Stimulated activated CD4-positive, alpha-beta T cell treated with anti-CD3 and anti-CD28 coated beads, Interleukin-2, amount 100 ng/mL, for 4 hours (primary cell): ENCODE measurements around the gene ATP6AP2.

Experiments used
- DNase-seq: peaks from one replicate; pipeline ENCODE4 v3.0.0-alpha.2; 2020; ENCODE audit warnings: low read depth

The ATP6AP2 gene, protein sequence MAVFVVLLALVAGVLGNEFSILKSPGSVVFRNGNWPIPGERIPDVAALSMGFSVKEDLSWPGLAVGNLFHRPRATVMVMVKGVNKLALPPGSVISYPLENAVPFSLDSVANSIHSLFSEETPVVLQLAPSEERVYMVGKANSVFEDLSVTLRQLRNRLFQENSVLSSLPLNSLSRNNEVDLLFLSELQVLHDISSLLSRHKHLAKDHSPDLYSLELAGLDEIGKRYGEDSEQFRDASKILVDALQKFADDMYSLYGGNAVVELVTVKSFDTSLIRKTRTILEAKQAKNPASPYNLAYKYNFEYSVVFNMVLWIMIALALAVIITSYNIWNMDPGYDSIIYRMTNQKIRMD

DNA sequence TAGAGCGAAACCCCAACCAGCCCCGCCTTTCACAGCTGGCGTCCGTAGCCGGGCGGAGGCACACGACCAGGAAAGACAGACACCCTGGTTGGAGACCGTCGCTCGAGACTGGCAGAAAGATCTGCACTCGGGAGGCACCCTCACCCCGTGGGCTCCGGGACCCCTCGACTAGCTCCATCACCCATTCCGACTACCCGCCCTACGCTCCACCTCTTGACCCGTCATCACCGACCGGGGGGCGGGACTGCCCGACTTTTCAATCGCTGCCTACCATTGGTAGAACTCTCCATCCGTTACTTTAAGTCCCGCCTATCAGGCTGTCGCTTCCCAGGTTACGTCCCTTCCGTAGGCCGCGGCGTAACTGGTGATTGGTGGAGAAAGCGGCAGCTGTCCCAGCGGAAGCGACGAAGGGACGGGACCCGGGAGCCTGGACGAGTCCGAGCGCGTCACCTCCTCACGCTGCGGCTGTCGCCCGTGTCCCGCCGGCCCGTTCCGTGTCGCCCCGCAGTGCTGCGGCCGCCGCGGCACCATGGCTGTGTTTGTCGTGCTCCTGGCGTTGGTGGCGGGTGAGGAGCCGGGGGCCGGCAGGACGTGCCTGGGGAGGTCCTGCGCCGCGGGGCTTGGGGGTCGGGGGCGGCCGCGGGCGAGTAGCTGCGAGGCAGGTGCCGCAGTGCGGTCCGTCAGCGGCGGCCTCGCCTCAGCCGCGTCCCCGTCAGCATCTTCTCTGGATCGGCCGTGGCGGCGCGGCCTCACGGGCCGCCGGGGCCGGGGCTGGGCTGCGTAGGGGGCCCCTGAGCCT is at the start of gene ATP6AP2:
ATP6AP2 (plus strand) TSS at position 434 of the 799 bp plus-strand sequence; CDS start at position 530, 96 bp downstream.
- peak; percentile 81 for DNase-seq

DNA sequence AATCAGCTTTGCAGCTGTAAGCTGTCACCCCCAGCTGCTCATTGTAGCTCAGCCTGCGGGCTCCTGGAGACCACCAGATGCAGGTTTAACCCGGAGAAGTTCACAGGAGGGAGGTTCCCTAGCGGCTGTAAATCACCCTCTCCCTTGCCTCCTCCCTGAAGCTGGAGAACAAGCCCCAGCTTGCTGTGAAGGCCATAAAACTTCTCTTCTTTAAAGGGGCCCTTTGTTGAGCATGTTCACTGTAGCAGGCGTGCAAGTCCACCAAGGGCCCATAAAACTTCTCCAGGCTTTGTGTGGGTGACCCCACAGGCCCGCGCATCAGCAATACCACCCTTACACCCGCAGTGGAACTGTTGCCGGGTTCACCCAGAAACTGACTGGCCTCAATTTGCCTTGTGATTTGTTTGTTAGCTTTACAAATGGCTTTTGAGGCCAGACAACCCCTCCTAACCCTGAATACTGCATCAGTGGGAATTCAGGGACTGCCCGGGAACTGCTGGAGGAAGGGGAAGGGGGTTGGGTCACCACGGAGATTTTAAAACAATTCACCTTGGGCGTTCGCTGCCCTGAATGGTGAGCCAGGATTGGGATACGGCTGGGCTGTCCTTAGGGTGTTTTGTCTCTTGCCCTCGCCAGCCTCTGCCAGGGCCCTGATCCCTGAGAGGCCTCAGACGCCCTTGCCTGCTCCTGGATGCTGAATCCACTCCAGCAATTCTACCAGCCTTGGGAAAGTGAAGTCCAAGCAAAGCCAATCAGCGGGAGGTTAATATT is 49.5 kb upstream of the ATP6AP2 start:
- DNase-seq = no peak

DNA sequence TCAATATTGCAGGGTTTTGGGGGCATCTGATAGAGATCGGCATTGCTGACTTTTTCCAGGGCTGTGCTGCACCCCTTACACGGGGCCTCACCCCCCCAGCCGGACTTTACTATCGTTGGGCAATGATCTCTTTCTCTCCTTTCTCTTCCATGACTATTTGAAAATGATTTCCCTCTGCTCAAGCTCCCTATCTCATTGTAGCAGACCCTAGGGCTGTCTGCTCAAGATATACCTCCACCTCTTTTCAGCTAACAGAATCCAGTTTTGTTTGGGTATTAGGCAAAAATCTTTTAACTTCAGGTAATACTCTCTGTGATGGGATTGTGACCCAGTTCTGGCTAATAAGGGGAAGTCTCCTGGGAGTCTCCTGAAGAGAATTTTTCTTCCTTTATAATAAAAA is 43.5 kb upstream of the ATP6AP2 start:
- no peak for DNase-seq

DNA sequence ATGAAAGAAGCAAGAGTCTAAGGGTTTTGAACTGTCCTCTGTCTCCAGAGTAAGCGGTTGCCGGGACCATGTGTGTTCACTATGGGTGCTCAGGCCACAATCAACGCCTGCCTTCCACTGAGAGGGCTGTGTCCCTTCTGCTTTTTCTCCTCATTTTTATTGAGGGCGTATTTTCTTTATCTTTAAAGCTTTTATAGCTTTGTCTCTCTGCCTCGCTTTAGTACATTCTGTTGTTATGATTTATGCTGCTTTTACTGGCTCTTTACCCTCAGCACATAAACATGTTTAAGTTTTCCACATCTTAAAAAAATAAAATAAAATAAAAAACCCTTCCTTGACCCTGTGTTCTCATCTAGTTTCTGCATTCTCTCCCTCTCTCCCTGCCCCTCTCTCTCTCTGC is 42.4 kb upstream of the ATP6AP2 start:
- no peak for DNase-seq

DNA sequence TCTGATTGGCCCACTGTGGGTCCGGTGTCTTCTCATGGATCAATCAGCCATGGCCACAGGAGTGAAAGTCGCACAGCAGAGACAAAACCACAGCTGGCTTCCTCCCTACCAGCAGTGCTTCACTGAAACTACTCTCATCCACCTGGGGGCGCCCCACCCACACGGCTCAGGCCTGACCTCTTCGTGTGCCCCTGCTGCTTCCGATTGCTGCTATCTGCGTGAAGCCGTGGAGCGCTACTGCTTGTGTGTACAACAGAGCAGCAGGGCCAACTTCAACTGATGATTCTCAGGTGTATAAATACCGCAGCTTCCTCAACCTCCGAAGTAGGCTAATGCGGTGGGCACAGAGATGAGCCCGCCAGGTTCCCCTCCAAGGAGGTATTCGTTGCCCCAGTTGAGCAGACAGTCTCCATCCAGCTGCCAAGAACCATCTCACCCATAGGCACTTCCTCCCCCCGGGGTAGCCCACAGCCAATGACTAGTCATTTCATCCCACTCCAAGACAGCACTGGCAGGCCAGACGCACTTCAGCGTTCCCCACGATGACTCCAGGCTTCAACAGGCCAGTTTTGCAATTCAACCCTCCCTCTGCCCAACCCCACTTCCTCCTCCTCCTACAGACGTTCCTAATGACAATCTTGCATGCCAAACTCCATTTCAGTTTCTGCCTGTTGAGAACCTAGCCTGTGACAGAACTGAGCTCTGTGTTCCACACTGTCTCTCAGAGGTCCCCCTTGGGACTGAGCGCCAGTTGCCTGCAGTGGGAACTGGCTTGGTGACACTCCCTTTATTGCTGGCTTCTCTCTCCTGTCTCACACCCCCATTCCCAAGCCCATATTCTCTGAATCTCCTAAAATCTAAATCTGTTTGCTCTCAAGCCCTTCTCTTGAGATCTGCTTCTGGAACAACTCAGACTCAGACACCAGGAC is 41.3 kb upstream of the ATP6AP2 start:
- DNase-seq = peak; percentile 37

DNA sequence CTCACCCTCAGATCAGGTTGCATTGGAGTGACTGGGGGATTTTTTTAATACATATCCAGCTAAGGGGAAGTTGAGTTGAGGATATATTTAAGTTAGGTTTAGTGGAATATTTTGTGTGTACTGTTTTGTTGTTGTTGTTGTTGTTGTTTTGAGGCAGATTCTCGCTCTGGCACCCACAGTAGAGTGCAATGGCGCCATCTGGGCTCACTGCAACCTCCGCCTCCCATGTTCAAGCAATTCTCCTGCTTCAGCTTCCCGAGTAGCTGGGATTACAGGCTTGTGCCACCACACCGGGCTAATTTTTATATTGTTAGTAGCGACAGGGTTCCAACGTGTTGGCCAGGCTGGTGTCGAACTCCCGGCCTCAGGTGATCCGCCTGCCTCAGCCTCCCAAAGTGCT is 38.6 kb upstream of the ATP6AP2 start:
- DNase-seq = no peak

DNA sequence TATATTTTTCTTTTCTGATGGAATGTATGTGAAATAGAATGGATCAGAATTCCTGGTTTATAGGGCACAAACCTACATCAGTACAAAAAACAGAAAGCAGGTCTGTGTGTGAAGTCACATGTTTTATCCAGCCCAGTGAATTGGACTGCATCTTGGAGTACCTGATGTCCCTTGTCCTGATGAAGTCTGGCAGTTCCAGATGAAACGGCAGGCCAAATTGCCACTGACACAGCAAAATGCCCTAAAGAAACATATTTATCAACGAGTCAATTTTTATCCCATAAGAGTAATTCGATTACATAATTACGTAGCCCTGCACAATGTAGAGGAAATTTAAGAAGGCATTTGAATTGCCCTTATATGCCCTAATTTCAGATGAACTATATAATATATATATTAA is 37.8 kb upstream of the ATP6AP2 start:
- DNase-seq = no peak

DNA sequence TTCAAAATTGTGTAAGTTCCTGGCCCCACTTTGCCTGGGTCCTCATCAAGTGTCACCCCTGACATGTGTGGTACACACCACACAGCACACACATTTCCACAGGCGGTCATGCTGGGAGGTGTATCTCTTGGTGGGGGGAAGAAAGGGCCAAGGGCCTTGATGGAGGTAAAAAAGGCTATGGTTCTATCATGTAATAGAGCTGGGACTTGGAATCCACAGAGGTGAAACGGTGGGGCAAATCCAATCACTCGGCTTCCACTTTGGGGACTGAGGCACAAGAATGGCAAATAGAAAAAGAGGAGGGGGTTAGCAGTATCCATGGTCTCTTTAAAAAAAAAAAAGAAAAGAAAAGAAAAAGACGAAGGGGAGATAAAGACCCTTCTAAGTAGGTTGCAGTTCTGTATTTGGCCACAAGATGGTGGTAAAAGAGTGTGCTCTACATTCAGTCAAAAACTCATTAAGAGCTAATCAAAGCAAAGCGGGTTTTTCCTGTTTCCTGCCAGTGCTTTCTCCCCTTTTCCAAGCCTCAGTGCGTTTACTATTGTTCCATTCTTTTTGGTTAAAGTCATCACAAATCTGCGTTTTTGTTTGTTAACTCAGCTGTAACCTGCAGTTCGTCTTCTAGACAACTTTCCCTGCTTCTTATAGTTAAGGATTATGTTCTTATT is 37.0 kb upstream of the ATP6AP2 start:
- no peak for DNase-seq

DNA sequence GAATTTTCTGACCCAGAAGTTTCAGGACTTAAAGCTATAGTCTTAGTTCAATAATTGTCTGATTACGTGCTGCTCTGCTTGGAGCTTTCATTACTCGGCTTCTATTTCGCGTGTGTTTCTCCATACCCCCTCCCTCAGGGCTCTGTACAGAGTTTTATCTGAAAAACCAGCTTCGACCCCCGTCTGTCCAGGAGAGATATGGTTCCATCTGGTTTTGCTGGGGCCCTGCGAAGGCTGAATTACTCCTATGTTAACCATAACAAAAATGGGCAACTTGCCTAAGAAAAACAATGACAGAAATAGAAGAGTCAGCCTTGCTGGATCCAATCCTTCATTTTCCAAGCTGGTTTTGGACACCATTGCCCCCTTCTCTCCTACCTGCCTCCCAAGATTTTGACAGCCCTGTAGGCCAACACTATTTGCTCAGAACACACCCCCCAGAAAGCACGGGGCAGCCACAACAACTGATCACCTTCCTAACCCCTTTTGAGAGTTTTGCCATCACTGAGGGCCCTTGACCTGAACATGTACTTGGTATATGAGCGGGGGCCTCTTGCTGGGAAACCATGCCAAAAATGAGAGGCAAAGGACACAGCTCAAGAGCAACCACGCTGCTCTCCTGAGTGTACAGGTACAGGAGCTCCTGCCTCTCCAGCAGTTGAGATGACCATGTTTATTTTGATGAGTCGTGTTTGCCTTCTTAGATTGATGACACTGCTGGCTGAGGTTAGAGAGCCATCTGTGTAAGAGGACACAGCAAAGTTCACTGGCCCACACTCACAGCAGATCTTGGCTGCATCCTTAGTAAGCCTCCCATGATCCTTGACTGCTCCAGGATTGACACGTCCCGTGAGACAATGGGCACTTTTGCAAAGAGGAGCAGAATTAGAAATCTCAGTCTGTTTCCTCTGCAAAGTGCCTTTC is 36.2 kb upstream of the ATP6AP2 start:
- no peak for DNase-seq

DNA sequence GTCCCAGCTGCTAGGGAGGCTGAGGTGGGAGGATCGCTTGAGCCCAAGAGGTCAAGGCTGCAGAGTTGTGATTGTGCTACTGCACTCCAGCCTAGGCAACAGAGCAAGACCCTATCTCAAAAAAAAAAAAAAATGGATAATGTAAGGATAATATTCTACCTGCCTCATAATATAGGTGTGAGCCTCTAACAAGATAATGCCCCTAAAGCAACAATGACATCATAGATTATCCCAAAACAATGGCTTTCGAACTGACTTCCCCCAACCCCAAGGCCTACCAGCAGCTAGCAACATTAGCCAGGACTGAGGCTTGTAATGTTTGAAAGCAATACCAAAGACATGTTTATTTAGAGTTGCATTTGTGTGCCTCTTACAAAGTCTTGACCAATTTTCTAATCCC is 33.9 kb upstream of the ATP6AP2 start:
- DNase-seq = no peak

DNA sequence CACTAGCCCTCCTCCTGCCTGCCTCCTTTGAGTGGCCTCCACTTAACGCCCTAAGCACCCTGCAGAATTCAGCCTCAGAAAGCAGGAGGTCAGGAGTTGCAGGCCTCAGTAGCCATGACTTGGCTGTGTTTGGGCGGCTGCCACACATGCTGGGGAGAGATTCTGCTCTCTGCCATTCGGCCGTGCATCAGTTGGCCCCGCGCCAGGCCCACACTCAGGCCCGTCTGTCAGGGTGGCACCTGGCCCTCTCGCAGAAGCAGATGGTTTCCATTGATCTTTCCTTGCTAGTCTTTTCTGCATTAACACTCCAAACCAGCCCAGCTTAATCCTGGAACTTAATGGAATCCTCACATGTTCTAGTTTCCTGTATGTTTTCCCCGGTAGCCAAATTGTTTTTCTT is 30.7 kb upstream of the ATP6AP2 start:
- no peak for DNase-seq

DNA sequence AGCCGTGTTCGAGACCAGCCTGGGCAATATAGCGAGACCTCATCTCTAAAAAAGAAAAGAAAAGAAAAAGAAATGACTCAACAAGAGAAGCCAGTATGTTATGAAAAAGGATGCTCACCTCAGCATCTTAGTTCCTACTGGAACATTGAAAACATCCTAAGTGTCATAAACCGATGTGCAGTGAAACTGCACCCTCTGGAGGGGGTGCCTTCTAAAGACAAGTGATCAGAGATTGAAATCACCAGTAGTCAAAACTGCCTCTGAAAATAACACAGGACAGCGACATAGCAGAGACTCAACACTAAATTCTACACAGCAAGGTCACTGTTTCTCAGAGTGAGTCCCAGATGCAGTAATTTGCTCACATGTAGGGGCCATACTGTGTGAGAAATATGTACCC is 28.0 kb upstream of the ATP6AP2 start:
- DNase-seq = no peak

DNA sequence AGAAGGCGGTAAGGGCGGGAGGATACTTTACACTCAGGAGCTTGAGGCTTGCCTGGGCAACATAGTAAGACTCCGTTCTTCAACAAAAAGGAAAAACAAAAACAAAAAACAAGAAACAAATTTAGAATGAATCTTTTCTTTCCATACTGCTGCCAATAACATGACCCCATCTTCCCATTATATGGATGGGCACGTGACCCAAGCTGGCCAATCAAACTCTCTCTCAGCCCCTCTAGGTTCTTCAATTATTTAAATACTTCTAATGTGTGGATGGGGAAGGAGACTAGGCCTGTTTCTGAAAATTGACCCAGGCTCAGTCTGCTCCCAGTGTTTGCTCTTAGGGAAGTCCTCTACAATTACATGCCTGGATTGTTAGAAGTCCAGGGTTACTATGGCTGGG is 22.2 kb upstream of the ATP6AP2 start:
- DNase-seq = no peak

DNA sequence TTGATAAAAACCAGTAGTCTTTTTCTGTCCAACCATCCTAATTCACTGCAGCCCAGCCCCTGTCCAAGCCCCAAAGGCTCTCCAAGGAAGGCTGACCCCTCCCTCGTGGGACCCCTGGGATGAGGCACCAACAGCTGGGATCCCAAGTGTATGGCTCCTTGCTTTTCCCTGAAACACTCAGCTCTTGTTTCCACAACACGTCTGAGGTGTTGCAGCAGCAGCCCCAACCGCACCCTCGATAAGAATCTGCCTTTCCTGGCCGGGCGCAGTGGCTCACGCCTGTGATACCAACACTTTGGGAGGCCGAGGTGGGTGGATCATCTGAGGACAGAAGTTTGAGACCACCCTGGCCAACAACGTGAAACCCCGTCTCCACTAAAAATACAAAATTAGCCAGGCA is 17.0 kb upstream of the ATP6AP2 start:
- no peak for DNase-seq

DNA sequence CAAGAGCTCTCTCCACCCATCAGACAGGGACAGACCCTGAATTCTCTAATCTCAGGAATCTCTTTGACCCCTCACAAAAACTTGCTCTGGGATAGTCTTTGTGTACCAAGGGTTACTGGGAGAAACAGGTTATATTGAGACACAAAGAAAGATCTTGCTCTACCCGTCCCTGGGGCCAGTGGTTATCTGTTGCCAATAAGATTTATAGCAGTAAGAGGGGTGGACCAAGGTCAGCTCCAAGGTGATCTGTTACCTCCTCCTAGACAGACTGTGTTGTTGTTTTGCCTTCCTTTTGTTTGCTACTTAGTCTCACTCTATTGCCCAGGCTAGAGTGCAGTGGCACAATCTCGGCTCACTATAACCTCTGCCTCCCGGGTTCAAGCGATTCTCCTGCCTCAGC is 16.3 kb upstream of the ATP6AP2 start:
- DNase-seq = no peak

DNA sequence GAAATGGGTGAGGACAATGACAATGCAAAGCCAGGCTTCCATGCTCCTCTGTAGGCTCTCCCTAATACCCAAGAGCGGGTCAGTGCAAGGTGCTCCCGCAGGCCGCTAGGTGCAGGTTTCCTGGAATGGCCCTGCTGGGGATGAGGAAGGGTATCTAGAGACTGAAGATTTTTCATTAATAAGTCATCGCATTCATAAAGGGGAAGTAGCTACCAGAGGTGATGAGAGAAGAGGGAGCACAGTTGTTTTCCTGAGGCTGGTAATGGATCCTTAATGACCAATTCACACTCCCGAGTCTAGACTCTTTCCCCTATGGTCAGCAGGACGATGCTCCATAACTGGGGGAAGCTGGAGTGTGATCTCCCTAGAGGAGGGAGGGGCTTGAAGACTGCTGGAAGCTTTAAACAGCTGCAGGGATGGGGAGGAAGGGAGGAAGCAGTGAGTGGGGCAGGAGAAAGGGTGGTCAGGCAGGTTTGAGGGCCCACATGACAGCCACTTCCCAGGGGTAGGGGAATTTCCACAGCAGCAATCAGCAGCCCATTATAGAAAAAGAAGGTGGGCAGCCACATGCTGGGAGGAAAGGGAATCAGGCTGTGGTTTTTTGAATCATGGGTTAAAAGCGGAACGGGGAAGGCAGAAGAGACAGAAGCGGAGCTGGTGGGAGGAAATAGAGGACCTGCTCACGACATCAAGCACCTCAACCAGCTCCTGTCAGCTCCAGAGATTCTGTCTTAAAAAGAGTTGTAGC is 10.2 kb upstream of the ATP6AP2 start:
- no peak for DNase-seq

DNA sequence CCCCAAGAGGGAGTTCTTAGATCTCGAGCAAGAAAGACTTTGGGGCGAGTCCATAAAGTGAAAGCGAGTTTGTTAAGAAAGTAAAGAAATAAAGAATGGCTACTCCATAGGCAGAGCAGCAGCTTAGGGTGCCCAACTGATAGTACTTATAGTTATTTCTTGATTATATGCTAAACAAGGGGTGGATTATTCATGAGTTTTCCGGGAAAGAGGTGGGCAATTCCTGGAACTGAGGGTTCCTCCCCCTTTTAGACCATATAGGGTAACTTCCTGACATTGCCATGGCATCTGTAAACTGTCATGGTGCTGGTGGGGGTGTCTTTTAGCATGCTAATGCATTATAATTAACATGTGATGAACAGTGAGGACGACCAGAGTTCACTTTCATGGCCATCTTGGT is 9.6 kb upstream of the ATP6AP2 start:
- DNase-seq = peak; percentile 34

DNA sequence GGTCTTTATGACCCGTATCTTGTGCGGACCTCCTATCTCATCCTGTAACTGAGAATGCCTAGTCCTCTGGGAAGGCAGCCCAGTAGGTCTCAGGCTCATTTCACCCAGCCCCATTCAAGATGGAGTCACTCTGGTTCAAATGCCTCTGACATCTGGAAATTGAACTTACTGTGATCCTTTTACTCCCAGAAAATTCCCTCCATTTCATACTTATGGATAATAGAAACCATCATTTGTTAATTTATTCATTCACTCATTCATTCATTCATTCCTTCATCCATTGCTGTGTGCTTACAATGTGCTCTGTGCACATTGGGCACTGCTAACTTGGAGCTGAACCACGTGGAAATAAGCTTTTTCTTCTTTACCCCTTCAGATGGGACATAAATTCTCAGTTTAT is 9.2 kb upstream of the ATP6AP2 start:
- no peak for DNase-seq

DNA sequence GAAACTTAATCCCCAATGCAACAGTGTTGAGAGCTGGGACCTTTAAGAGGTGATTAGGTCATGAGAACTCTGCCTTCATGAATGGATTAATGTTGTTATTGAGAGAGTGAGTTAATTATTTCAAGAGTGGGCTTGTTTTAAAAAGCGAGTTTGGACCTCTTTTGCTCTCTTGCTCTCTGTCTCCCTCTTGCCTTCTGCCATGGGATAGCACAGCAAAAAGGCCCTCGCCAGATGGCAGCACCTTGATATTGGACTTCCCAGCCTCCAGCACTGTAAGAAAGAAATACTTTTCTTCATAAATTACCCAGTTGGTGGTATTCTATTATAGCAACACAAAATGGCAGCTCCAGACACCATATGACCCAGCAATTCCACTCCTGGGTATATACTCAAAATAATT is 7.0 kb upstream of the ATP6AP2 start:
- DNase-seq = no peak
